Cardiac muscle cell (in vitro differentiated cells and primary cell): ENCODE measurements around the gene TRIM44. TPM values are rescaled to one million over a fixed set of nuclear protein-coding genes. Genes with fewer than 3 reads are reported as not detected.

Source experiments
- DNase-seq, 2 donors: peaks; one replicate each; pipeline versions ENCODE4 v3.0.0 to v3.0.0-alpha.2; 2010 to 2017; ENCODE audit warnings: low read depth in 1 of 2, low spot score in 1 of 2
- H3K27ac ChIP-seq: fragments of 200-600 bp; sonication (generic); 2 replicates; pipeline ENCODE4 v1.5.1; 2016
- H3K27me3 ChIP-seq: fragments of 200-600 bp; sonication (generic); 2 replicates; pipeline ENCODE4 v1.6.0; 2016; ENCODE audit warnings: control low read depth
- H3K36me3 ChIP-seq: fragments of 200-600 bp; sonication (generic); 2 replicates; pipeline ENCODE4 v1.5.1; 2016; ENCODE audit warnings: control low read depth
- H3K4me1 ChIP-seq: fragments of 200-600 bp; sonication (generic); 2 replicates; pipeline ENCODE4 v1.8.1; 2017; ENCODE audit warnings: low read depth, mild to moderate bottlenecking, mixed run types
- H3K4me3 ChIP-seq: fragments of 200-600 bp; sonication (generic); 2 replicates; pipeline ENCODE4 v1.5.1; 2016; ENCODE audit warnings: mild to moderate bottlenecking
- H3K9me3 ChIP-seq: fragments of 200-600 bp; sonication (generic); 2 replicates; pipeline ENCODE4 v1.5.1; 2017; ENCODE audit warnings: low read depth, mild to moderate bottlenecking, control low read depth
- polyA plus RNA-seq: library from polyadenylated mRNA; unstranded; fragments of >200 nt; fragmentation: Nextera tagmentation; extraction: Ambion mirVana; gene quantifications from 2 replicates; pipeline ENCODE4 v1.2.1, GENCODE V29; 2016
- total RNA-seq: library from RNA; depleted of rRNA; stranded (reverse); fragments of >200 nt; gene quantifications from 2 replicates; pipeline ENCODE4 v1.2.3, GENCODE V29; 2016
- TF ChIP-seq, protein P1 (sequence below): IDR thresholded peaks from 2 replicates; pipeline ENCODE4 v1.5.1; 2012; ENCODE audit warnings: low read depth, mild to moderate bottlenecking, low read length

TRIM44 gene
- total and polyA plus RNA-seq, 2 experiments from 2014 or later, result 19.2 to 45.7 TPM

GRCh38 chr11:35702126-35702525, 39.6 kb downstream of the TRIM44 start:
- DNase-seq, result no peak
- TF ChIP-seq, protein P1, sequence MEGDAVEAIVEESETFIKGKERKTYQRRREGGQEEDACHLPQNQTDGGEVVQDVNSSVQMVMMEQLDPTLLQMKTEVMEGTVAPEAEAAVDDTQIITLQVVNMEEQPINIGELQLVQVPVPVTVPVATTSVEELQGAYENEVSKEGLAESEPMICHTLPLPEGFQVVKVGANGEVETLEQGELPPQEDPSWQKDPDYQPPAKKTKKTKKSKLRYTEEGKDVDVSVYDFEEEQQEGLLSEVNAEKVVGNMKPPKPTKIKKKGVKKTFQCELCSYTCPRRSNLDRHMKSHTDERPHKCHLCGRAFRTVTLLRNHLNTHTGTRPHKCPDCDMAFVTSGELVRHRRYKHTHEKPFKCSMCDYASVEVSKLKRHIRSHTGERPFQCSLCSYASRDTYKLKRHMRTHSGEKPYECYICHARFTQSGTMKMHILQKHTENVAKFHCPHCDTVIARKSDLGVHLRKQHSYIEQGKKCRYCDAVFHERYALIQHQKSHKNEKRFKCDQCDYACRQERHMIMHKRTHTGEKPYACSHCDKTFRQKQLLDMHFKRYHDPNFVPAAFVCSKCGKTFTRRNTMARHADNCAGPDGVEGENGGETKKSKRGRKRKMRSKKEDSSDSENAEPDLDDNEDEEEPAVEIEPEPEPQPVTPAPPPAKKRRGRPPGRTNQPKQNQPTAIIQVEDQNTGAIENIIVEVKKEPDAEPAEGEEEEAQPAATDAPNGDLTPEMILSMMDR, result no peak
- no peaks in the 10 kb centered on the region for H3K4me1 ChIP-seq
- no peak overlapping the region for H3K4me3 ChIP-seq
- no peak overlapping the region for H3K27ac ChIP-seq
- no peaks in the 10 kb centered on the region for H3K36me3 ChIP-seq
- no peaks in the 10 kb centered on the region for H3K27me3 ChIP-seq
- no peaks in the 10 kb centered on the region for H3K9me3 ChIP-seq

DNA sequence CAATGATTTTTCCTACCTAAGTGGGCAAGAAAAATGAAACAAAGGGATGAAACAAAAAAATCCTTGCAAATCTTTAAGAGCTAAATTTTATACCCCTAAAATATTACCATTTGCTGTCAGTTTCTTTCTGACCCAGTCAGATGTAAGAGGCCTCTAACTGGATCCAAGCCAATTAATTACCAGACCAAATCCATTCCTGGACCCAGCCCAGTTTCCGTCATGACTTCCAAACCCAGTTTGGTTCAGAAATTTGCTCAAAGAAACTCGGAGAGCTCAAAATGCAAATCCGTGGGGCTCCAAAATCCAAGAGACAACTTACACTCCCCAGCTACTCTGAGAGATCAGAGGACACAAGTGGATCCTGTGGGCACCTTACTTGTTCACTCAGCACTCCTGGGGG, 46.8 kb downstream of the TRIM44 start:
- no peaks in the 10 kb centered on the region for H3K4me1 ChIP-seq
- H3K27ac ChIP-seq, result no peak overlapping the region
- H3K4me3 ChIP-seq, result no peak overlapping the region
- H3K27me3 ChIP-seq, result no peaks in the 10 kb centered on the region
- no peak for DNase-seq
- TF ChIP-seq, protein P1, result no peak
- H3K36me3 ChIP-seq, result no peaks in the 10 kb centered on the region
- no peaks in the 10 kb centered on the region for H3K9me3 ChIP-seq

GRCh38 chr11:35711173-35711910, 48.8 kb downstream of the TRIM44 start:
- Histone ChIP-seq H3K4me1 (no peaks in the 10 kb centered on the region), H3K4me3 (no peak overlapping the region), H3K27ac (no peak overlapping the region), H3K9me3 (no peaks in the 10 kb centered on the region), H3K27me3 (no peaks in the 10 kb centered on the region), H3K36me3 (no peaks in the 10 kb centered on the region)
- DNase-seq, result no peak
- TF ChIP-seq, protein P1, result no peak

DNA sequence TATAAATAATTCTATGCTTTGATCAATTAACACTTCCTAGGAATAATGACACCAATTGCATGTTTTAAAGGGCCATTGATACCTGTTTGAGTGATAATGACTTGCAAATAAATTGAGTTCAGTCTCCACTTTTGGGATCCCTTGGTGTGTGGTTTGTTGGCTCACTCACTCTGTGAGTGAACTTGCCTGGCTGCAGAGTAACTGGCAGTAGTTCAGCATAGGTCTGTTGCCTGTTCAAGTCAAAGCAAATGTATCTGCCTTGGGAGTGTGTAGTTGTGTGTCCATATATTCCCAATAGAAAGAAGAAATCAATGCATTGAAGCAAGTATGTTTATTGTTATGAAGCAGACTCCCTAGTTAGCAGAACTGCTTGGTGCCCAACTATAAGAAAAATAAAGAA, 49.3 kb downstream of the TRIM44 start:
- no peaks in the 10 kb centered on the region for H3K27me3 ChIP-seq
- H3K9me3 ChIP-seq, result no peaks in the 10 kb centered on the region
- TF ChIP-seq, protein P1, result no peak

DNA sequence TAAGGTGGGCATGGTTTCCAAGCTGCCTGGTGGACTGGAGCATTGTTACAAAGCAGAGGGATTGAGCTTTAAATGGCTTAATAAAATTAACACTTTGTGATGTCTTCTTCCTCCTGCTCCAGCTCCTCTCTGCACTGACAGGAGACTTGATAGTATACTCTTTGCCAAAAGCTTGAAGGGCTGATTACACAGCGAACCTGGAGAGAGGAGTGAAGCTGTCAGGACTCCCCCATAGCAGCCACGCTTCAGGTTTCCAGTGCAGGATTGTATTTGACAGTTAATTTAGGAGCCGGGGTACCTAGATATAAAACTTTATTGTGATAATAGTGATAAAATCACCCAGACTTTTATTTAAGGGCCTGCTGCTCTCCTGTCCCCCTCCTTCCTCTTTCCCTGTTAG, 50.0 kb downstream of the TRIM44 start:
- TF ChIP-seq, protein P1, result no peak
- H3K27ac ChIP-seq, result no peak overlapping the region
- no peaks in the 10 kb centered on the region for H3K9me3 ChIP-seq
- H3K36me3 ChIP-seq, result no peaks in the 10 kb centered on the region
- H3K27me3 ChIP-seq, result no peaks in the 10 kb centered on the region
- H3K4me3 ChIP-seq, result no peak overlapping the region
- H3K4me1 ChIP-seq, result no peaks in the 10 kb centered on the region
- no peak for DNase-seq

More for the DNA sequence above, 49.3 kb downstream of the TRIM44 start:
- no peak overlapping the region for H3K4me3 ChIP-seq
- H3K4me1 ChIP-seq, result no peaks in the 10 kb centered on the region
- no peak overlapping the region for H3K27ac ChIP-seq
- no peak for DNase-seq
- H3K36me3 ChIP-seq, result no peaks in the 10 kb centered on the region
